ENCODE results near the gene SETD1A. TPM values are rescaled to one million over a fixed set of nuclear protein-coding genes. Genes with fewer than 3 reads are reported as not detected.

SETD1A gene
- polyA plus RNA-seq, 2 of the 4 experiments (the other 2 are of a cell fraction), result 2.0 to 21.2 TPM

DNA sequence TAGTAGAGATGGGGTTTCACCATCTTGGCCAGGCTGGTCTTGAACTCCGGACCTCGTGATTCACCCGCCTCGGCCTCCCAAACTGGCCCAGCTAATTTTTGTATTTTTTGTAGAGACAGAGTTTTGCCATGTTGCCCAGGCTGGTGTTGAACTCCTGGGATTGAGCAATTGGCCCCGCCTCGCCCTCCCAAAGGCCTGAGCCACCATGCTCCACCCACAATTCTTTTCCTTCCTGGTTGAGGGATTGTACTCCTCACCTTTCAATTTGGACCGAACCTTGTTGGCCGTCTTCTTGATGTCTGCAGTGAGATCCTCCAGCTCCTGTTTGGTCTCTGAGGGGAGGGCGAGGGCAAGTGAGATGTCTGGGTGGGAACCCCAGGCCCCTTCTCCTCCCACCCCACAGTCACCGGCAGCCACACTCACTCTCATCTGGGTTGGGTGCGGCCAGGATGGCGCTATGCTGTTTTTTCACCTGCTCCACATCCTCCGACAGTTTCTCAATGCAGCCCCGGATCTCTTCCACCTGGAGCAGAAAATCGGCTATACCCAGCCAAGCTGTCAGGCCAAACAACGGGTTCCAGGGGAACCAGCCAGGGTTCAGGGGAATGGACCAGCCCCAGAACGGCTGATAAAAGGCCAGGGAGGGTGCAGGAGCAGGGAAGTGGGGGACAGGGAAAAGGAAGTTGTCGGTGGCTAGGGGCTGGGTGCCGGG is 43.3 kb downstream of the SETD1A start:
- POLR2A ChIA-PET, result no interaction called here
- Histone ChIP-seq H3K4me2 (no peak overlapping the region), H3K4me1 (peaks cover 29% of the 10 kb centered on the region), H3K27ac (peak overlapping the region in 1 of 2 experiments; percentile 24; a peak in 3 of 6 replicates), H3K9me3 (no peaks in the 10 kb centered on the region), H3K4me3 (no peak overlapping the region)
- ATAC-seq (no peak), FAIRE-seq (no peak), DNase-seq (ENCODE audit: low read depth in 1 of 2, low spot score in 1 of 2) (no peak)
- CTCF ChIA-PET, result interaction anchor here (0.5 to 3.6 kb wide), 3 partner anchors 16 to 442 kb away, joined by 3 to 25 read pairs (median 4); partner anchors contain the start of genes HSD3B7 and ZNF843
- 94% methylated on average over 19 of the region's 19 CpGs for WGBS (ENCODE audit: missing lambda C conversion rate)
- no peak for TF ChIP-seq HDAC2 (IDR thresholded peaks at IDR 0.05)
- no peak for TF ChIP-seq NFE2L2 (conservative IDR thresholded peaks at IDR 0.05; ENCODE audit: low read length)
- TF ChIP-seq NR3C1 (IDR thresholded peaks at IDR 0.05), result no peak
- no peak for TF ChIP-seq ATOH8 (CRISPR knock-in tag; IDR thresholded peaks at IDR 0.05; ENCODE audit: low read depth)
- TF ChIP-seq, protein P1, sequence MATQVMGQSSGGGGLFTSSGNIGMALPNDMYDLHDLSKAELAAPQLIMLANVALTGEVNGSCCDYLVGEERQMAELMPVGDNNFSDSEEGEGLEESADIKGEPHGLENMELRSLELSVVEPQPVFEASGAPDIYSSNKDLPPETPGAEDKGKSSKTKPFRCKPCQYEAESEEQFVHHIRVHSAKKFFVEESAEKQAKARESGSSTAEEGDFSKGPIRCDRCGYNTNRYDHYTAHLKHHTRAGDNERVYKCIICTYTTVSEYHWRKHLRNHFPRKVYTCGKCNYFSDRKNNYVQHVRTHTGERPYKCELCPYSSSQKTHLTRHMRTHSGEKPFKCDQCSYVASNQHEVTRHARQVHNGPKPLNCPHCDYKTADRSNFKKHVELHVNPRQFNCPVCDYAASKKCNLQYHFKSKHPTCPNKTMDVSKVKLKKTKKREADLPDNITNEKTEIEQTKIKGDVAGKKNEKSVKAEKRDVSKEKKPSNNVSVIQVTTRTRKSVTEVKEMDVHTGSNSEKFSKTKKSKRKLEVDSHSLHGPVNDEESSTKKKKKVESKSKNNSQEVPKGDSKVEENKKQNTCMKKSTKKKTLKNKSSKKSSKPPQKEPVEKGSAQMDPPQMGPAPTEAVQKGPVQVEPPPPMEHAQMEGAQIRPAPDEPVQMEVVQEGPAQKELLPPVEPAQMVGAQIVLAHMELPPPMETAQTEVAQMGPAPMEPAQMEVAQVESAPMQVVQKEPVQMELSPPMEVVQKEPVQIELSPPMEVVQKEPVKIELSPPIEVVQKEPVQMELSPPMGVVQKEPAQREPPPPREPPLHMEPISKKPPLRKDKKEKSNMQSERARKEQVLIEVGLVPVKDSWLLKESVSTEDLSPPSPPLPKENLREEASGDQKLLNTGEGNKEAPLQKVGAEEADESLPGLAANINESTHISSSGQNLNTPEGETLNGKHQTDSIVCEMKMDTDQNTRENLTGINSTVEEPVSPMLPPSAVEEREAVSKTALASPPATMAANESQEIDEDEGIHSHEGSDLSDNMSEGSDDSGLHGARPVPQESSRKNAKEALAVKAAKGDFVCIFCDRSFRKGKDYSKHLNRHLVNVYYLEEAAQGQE (IDR thresholded peaks at IDR 0.05), result no peak

DNA sequence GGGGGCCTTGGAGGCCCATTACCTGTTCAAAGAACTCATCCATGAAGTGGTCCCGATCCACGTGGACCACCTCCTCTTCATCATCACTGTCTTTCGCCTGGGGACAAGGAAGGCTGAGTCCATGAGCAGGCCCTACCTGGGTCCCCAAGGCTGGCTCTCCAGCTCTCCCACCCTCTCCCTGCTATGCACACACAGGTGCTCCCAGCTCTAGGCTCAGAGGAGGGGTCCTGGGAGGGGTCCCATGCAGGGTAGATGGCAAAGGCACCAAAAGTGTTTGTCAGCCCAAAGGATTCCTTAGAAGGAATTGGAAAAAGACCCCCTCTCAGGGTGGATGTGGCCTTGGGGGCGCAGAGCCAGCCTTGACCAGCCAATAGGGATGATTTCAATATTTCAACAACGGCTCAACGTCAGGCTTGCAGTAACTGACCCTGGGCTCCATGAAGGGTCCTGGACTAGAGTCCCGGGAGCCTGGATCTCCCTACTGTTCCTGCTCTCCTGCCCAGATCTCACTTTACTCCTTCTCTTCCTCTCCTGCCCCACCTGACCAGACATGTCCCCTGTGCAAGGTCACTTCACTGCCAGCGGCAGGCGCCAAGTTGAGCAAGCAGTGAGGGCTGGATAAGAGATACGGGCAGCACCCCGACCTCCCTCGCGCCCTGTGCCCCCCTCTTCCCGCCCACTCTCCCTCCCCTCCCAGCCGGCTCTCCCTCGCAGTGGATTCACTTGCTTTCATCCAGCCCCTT is 44.1 kb downstream of the SETD1A start:
- Histone ChIP-seq H3K4me1 (peaks cover 26% of the 10 kb centered on the region), H3K9me3 (no peaks in the 10 kb centered on the region), H3K4me2 (no peak overlapping the region), H3K27ac (peak overlapping the region in 1 of 2 experiments; percentile 24; a peak in 1 of 6 replicates), H3K4me3 (no peak overlapping the region)
- ATAC-seq, result no peak
- ChIA-PET POLR2A (interaction anchor here (0.7 kb wide), 1 partner anchor 178 kb away, joined by 7 read pairs; the partner anchor contains the start of gene FUS), CTCF (interaction anchor here (0.5 to 3.7 kb wide), 3 partner anchors 16 to 94 kb away, joined by 3 to 15 read pairs (median 4); partner anchors contain the start of gene HSD3B7)
- DNase-seq (ENCODE audit: low read depth in 1 of 2, low spot score in 1 of 2), result no peak
- WGBS (ENCODE audit: missing lambda C conversion rate), result 81% methylated on average over 16 of the region's 16 CpGs
- no peak for FAIRE-seq
- no peak for TF ChIP-seq HOXB13 (CRISPR knock-in tag; IDR thresholded peaks at IDR 0.05; ENCODE audit: low read depth)
- no peak for TF ChIP-seq ESRRA (IDR thresholded peaks at IDR 0.05; ENCODE audit: borderline replicate concordance, low read length)
- TF ChIP-seq, protein P1 (IDR thresholded peaks at IDR 0.05), result no peak
- TF ChIP-seq ZFP36 (IDR thresholded peaks at IDR 0.05; ENCODE audit: borderline replicate concordance, partially characterized antibody), result no peak
- no peak for TF ChIP-seq HMGXB4 (CRISPR knock-in tag; IDR thresholded peaks at IDR 0.05; ENCODE audit: borderline replicate concordance)
- TF ChIP-seq JUN (IDR thresholded peaks at IDR 0.05), result no peak
- TF ChIP-seq RCOR1 (IDR thresholded peaks at IDR 0.05; ENCODE audit: low read depth, low read length), result no peak
- TF ChIP-seq NPAS2 (CRISPR knock-in tag; IDR thresholded peaks at IDR 0.05; ENCODE audit: borderline replicate concordance), result no peak
- no peak for TF ChIP-seq GATA3 (IDR thresholded peaks at IDR 0.05; ENCODE audit: borderline replicate concordance)
- TF ChIP-seq RAD21 (conservative IDR thresholded peaks at IDR 0.05 in 1 of 2, IDR thresholded peaks at IDR 0.05 in 1 of 2), result no peak
- TF ChIP-seq BCL3 (IDR thresholded peaks at IDR 0.05), result no peak
- TF ChIP-seq MAZ (IDR thresholded peaks at IDR 0.05; ENCODE audit: borderline replicate concordance, low read depth, low read length), result no peak
- TF ChIP-seq, protein P2, sequence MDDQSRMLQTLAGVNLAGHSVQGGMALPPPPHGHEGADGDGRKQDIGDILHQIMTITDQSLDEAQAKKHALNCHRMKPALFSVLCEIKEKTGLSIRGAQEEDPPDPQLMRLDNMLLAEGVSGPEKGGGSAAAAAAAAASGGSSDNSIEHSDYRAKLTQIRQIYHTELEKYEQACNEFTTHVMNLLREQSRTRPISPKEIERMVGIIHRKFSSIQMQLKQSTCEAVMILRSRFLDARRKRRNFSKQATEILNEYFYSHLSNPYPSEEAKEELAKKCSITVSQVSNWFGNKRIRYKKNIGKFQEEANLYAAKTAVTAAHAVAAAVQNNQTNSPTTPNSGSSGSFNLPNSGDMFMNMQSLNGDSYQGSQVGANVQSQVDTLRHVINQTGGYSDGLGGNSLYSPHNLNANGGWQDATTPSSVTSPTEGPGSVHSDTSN (IDR thresholded peaks at IDR 0.05), result no peak
- TF ChIP-seq NR3C1 (IDR thresholded peaks at IDR 0.05), result no peak
- no peak for TF ChIP-seq EP300 (IDR thresholded peaks at IDR 0.05)
- no peak for TF ChIP-seq BHLHE40 (IDR thresholded peaks at IDR 0.05; ENCODE audit: low read depth, low read length)
- TF ChIP-seq ZC3H11A (IDR thresholded peaks at IDR 0.05), result no peak

Data from A549 (cell line).